ENCODE data around the gene MYO5B. TPM values are rescaled to one million over a fixed set of nuclear protein-coding genes. Genes with fewer than 3 reads are reported as not detected.

Gene MYO5B
- total and polyA plus RNA-seq, 4 donors = 5.4 to 23.4 (median 11.4) TPM

- H3K36me3 ChIP-seq (ENCODE audit: control insufficient read depth in 4 of 4, insufficient read depth in 3 of 4, low read depth in 1 of 4, low read length in 3 of 4) = no peaks in the 10 kb centered on the region
- DNase-seq (ENCODE audit: low spot score) = no peak
- no peaks in the 10 kb centered on the region for H3K9me3 ChIP-seq (ENCODE audit: control insufficient read depth in 4 of 4, low read length in 3 of 4)
- H3K27ac ChIP-seq (ENCODE audit: low read depth in 1 of 2, low read length in 2 of 2) = no peak overlapping the region
- WGBS = 92% methylated on average over 6 of the region's 6 CpGs
- no peak overlapping the region for H3K4me3 ChIP-seq (ENCODE audit: low read depth in 1 of 3, low read length in 3 of 3)
- H3K4me1 ChIP-seq (ENCODE audit: control insufficient read depth in 4 of 4, insufficient read depth in 4 of 4, low read length in 3 of 4) = no peaks in the 10 kb centered on the region
- H3K27me3 ChIP-seq (ENCODE audit: control insufficient read depth in 4 of 4, insufficient read depth in 4 of 4, low read length in 3 of 4) = no peaks in the 10 kb centered on the region
- no peak overlapping the region for H3K9ac ChIP-seq (ENCODE audit: low read depth in 1 of 2, low read length in 2 of 2)
- TF ChIP-seq FOXA1 (IDR thresholded peaks at IDR 0.05) = no peak
- TF ChIP-seq SP1 (IDR thresholded peaks at IDR 0.05) = no peak
- TF ChIP-seq RXRA (IDR thresholded peaks at IDR 0.05) = no peak
- no peak for TF ChIP-seq HNF4A (conservative IDR thresholded peaks at IDR 0.05)
- no peak for TF ChIP-seq EGR1 (IDR thresholded peaks at IDR 0.05; ENCODE audit: low read depth in 2 of 2)
- TF ChIP-seq NR2F2 (IDR thresholded peaks at IDR 0.05) = no peak
- no peak for TF ChIP-seq ATF3 (IDR thresholded peaks at IDR 0.05)
- no peak for TF ChIP-seq ZBTB33 (IDR thresholded peaks at IDR 0.05)
Measured at GRCh38 chr18:50090370-50091312, 104.3 kb downstream of the MYO5B start.

GRCh38 chr18:50089702-50090101 lies 105.2 kb downstream of the MYO5B start:
- Histone ChIP-seq H3K36me3 (ENCODE audit: control insufficient read depth in 4 of 4, insufficient read depth in 3 of 4, low read depth in 1 of 4, low read length in 3 of 4) (no peaks in the 10 kb centered on the region), H3K9me3 (ENCODE audit: control insufficient read depth in 4 of 4, low read length in 3 of 4) (no peaks in the 10 kb centered on the region), H3K9ac (ENCODE audit: low read depth in 1 of 2, low read length in 2 of 2) (no peak overlapping the region), H3K27me3 (ENCODE audit: control insufficient read depth in 4 of 4, insufficient read depth in 4 of 4, low read length in 3 of 4) (no peaks in the 10 kb centered on the region), H3K27ac (ENCODE audit: low read depth in 1 of 2, low read length in 2 of 2) (no peak overlapping the region), H3K4me3 (ENCODE audit: low read depth in 1 of 3, low read length in 3 of 3) (no peak overlapping the region), H3K4me1 (ENCODE audit: control insufficient read depth in 4 of 4, insufficient read depth in 4 of 4, low read length in 3 of 4) (no peaks in the 10 kb centered on the region)
- 92% methylated on average over 9 of the region's 9 CpGs for WGBS
- TF ChIP-seq FOXA2 (IDR thresholded peaks at IDR 0.05) (no peak), YY1 (IDR thresholded peaks at IDR 0.05) (no peak), ATF3 (IDR thresholded peaks at IDR 0.05) (no peak), REST (IDR thresholded peaks at IDR 0.05) (no peak), RXRA (IDR thresholded peaks at IDR 0.05) (no peak), NR2F2 (IDR thresholded peaks at IDR 0.05) (no peak), HNF4G (IDR thresholded peaks at IDR 0.05) (no peak), FOXA1 (IDR thresholded peaks at IDR 0.05) (no peak), EGR1 (IDR thresholded peaks at IDR 0.05; ENCODE audit: low read depth in 2 of 2) (no peak), MAX (IDR thresholded peaks at IDR 0.05) (no peak), HNF4A (conservative IDR thresholded peaks at IDR 0.05) (no peak), CTCF (IDR thresholded peaks at IDR 0.05; ENCODE audit: low read depth, low read length, missing input control) (no peak), ZBTB33 (IDR thresholded peaks at IDR 0.05) (no peak), GABPA (IDR thresholded peaks at IDR 0.05 in 1 of 2, conservative IDR thresholded peaks at IDR 0.05 in 1 of 2) (no peak), SP1 (IDR thresholded peaks at IDR 0.05) (no peak), TAF1 (conservative IDR thresholded peaks at IDR 0.05) (no peak)
- no peak for DNase-seq (ENCODE audit: low spot score)

Data from liver (tissue), 9 donors.